GM21528 (cell line): Measurements from ENCODE around the gene OR52H1.

Experiments used
- ATAC-seq: cut with Tn5 transposase; IDR thresholded peaks from one replicate; pipeline ENCODE4 v1.9.1; 2021; ENCODE audit warnings: mild to moderate bottlenecking, moderate library complexity; ENCODE audit not compliant: unreplicated experiment, low FRiP score

OR52H1 gene

DNA sequence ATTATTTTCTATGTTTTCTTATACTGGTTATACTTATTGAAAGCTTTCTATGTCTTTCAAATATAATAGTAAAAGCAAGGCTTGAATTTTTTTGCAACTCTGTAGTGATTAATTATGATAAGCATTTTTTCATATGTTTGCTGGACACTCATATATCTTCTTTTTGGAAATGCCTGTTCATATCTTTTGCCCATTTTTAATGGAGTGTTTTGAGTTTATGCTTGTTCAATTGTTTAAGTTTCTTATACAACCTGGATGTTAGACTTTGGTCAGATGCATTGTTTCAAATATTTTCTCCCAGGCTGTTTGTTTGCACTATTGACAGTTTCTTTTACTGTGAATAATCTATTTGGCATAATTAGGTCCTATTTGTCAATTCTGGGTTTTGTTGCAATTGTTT lies 11.9 kb downstream of the OR52H1 start:
- no peak for ATAC-seq

DNA sequence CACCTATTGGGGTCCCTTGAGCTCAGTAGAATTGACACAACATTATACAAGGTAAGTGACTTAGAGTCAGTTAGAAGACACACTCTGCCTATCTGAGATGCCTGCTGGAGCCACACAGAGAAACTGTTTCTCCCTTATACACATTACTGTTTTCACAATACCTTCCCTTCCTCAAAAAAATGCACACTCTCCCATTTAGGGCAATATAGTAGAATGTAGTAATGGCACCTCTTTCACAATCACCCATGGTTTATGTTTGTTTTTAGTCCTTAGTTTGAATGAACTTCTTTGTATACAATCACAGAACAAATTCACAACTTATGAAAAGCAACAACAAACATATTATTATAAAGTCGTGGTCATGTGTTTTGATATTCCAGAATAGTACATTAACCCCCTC lies 14.3 kb downstream of the OR52H1 start:
- ATAC-seq = no peak

DNA sequence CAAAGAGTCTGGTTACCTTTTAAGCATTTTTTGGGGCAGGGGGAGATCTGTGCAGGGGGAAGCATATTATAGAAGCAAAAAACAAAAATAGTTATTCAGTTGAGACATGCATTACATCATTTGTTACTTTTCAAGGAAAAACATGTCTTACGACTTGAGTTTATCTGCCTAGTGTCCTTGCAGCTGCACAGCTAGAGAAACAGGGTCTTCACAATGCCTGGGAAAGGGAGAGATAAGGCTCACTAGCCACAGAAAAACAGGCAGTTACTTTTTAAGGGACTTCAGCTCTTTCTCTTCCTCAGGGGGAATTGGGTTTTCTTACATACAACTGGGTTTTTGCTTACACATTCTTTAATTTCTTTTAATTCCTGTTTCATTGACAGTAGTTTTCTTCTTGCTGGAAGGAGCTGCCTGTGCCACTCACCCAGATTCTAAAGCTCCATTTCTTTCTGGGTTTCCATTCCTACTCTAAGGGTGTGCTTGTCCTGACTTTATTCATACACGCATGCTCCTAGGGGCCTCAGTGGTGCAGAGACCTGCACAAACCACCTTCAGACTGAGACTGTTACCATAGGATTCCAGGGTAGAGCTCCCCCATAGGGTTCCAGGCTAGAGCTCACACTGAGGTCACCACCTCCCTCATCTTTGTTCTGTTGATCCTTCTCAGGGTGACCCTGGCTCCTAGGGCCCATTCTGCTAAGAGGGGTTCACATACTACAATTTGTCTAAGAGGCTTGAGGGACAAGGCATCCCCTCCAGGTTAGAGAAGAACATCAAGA lies 17.1 kb downstream of the OR52H1 start:
- no peak for ATAC-seq

DNA sequence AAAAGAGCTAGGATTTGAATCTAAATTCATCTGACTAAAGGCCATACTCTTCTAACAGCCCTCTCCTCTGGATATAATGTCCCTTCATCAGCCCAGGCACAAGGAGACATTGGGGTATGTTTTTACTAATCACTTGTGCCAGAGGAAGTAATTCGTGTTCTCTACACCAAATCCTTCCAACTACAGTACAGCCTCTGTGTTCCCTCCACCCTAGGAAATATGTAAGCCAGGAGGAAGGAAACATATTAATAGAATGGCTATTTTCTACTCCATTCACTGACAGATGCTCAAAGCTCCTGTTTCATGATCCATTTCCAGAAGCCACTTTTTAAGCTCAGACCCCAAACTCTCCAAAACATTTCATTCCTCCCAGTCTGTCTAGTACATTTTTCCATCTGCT lies 19.8 kb downstream of the OR52H1 start:
- ATAC-seq = no peak

DNA sequence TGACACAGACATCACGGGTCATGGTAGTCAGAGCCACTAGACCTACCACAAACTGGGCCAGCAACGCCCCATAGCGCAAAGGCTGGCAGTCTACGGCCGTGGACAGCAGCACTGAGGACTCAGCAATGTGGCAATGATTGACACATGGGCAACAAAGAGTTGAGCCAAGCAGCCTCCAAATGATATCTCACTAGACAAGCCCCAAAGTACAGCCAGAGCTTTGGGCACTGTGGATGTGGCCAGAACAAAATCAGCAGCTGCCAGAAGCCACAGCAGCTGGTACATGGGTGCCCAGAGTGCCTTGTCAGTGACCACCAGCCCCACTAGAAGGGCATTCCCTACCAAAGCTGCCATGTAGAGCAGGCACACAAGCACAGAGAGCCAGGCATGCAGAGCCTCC lies 20.6 kb downstream of the OR52H1 start:
- ATAC-seq = no peak

DNA sequence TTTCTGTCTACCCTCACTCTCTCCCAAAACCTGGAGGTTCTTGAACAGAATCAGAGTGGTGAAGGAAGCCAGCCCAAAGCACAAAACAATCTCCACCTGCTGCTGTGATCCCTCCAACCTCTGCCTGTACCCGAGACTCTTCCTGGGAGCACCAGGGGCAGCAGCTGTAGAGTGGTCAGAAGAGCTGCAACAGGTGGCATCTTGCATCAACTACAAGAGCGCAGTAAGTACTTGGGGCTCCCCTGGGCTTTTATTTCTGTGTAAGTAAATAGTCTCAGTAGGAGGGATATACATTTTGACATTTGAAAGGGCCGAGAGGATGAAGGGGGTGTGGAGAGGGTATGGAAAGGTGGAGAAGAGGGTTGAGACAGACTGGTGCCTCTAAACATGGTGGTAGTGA lies 23.6 kb downstream of the OR52H1 start:
- no peak for ATAC-seq

DNA sequence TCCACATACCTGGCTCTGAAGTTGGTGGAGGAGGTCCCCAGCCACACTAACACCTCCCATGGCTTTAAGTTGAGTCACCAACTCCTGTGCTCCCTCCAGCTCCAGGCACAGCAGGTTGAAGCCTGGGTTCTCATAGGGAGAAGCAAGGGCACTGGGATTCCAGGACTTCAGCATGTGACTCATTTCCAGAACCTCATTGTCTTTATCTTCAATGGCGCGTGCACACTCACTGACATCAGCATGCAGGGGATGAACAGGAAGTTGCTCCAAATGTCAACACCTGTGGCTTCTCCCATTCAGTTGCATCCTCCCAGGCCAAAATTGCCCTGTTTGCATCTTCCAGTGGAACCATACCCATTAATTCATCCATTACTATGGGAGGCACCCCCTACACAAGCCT lies 26.0 kb downstream of the OR52H1 start:
- no peak for ATAC-seq

DNA sequence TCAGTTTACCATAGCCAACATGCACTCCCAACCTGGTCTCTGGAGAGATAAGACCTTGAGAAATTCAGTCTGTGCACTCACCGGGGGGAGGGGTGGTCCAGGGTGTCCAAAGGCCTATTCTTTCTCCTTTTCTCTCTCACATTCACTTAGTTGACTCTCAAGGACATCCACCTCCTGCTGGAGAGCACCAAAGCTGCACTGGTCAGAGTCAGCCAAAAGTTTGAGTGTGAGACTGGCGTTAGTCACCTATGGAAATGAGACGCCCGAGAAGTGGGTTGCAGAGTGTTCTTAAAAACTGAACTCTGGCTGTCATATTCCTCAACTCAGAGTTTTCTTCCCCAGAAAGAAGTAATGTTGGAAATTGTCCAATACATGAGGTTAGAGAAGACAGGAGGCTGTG lies 26.8 kb downstream of the OR52H1 start:
- ATAC-seq = no peak

DNA sequence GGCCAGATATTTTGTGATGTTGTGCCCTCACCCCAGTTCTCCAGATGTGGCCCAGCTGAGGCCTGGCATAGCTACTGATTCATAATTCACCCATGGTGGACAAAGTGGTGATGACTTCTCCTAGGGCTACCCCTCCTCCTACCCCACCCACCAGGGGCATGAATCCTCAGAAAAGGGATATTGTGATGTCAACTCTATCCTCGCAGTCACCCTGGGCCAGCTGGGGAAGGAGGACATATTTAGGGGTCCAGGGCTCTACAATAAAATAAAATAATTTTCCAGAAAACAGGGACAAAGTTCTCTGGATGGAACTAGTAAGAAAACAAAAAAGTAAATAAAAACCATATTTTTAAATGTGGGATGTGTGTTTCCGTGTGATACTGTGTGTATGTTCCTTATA lies 31.7 kb downstream of the OR52H1 start, which contains the start of gene UBQLNL:
Gene UBQLNL, minus strand, starts transcription at position 101 of the 400 bp plus-strand sequence. CDS start 258 bp downstream, outside the sequence.
- ATAC-seq = no peak

DNA sequence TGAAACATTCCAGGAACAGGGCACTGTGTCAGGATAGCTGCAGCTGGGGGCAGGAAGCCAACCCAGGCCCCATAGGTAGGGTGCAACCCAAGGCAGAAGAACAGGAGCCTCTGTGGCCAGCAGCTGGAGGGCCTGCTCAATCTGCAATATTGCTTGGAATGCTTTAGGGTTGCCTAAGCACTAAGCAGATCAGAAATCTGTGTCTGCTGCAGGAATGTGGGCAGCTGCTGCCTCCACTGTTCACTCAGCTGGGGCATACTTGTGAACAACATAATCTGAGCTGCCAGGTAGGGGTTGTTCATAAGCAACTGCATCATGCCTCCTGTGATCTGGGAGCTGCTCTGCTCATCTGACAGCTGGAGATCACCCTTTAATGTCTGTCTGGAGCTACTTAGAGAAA lies 33.5 kb downstream of the OR52H1 start:
- ATAC-seq = no peak

DNA sequence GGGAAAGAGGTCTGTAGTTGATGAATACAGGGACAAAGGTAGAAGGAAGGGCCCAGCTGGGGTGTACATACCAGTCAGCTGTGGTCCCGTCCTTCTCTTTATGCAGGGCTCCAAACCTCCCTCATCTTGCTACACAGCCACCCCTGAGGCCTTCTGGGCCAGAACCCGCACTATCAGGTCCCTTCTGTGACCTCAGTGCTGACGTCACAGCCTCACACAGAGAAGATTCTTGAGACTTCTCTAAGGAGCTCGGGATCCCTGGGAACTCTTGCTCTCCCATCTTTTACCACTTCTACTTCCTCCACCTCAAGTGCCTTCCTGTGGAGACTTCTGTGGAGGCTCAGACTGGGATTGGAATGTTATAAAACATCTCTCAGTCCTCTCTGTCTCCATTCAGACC lies 38.5 kb downstream of the OR52H1 start, which contains the start of gene UBQLN3:
Gene UBQLN3, minus strand, starts transcription at position 155 of the 400 bp plus-strand sequence. CDS start 399 bp downstream, outside the sequence.
- no peak for ATAC-seq

DNA sequence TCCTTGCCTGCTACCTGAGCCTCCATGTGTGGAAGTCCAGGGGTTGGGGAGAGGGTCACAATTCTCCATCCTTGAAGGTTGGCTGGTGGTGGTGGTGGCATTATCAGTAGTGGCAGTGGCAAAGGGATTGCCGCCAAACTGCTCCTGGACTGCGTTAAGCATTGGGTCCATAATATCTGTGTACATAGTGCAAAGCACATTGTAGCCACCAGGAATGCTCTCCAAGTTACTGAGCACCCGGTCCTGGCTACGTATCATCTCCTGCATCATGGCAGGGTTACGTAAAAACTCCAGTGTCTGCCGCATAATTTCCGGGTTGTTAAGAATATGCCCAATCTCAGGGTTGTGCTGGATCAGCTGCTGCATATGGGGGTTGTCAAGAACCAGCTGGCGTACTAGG lies 39.7 kb downstream of the OR52H1 start:
- ATAC-seq = no peak

DNA sequence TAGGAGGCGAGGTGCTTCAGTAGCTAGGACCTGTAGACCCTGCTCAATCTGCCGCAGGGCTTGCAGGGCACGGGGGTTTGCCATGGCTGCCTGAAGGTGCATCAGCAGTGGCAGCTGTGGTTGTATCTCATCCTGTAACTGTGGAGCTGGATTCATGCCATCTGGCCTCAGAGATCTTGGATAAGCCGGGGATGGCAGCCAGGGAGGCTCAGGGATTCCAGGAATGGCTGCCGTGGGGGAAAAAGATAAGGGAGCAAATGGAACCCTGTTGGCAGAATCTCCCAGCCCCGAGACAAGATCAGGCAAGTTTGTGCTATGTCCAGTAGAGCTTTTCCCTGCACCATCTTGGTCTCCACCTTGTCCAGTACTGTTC lies 40.4 kb downstream of the OR52H1 start:
- ATAC-seq = no peak

DNA sequence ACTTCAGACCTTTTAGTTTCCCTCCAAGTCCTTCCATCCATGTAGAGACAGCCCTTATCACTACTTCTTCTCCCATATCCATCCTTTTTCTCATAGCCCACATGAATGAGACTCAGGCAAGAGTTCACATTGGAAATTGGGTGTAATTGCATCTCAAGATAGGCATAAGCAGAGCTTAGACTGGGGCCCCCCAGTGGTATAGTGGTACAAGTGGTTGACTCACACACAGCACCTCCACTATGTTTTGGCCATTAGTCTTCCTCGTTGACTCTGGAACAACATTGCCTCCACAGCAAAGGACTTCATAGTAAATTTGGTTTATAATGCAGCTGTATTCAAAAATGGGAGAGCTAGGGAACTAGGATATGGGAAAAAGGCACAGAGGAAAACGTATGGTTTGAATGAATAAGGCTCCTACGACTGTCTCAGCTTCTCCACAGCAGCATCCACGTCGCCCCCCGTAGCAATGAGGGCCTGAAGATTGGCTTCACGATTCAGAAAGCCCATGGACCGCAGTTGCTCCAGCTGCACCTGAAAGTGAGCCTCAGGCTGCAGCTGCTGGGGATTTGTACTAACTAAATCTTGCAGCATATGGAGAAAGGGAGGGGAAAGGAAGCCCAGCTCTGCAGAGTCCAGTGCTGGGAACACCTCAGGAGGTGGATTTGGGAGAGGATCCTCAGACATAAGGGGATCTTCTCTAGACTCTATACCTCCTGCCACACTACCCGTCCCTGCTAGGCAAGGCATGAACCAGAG lies 41.0 kb downstream of the OR52H1 start:
- no peak for ATAC-seq

DNA sequence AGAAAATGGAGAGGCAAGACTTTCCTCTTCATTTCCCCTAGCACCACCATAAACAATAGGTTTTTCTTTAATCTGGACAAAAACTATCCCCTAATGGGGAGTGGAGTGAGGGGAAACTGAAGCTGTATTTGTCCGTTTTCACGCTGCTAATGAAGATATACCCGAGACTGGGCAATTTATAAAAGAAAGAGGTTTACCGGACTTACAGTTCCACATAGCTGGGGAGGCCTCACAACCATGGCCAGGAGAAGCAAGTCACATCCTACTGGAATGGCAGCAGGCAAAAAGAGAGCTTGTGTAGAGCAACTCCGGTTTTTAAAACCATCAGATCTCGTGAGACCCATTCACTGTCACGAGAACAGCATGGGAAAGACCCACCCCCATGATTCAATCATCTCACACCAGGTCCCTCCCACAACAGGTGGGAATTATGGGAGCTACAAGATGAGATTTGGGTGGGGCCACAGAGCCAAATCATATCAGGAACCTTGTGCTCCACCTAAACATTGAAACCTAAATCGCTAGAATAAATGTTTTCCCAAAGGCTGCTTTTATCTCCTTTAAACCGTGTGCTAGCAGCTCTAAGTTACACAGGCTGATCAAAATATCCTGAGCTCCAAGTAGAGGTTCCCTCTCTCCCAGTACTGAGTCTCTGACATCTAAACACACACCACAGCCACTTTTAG lies 42.8 kb downstream of the OR52H1 start:
- ATAC-seq = no peak

DNA sequence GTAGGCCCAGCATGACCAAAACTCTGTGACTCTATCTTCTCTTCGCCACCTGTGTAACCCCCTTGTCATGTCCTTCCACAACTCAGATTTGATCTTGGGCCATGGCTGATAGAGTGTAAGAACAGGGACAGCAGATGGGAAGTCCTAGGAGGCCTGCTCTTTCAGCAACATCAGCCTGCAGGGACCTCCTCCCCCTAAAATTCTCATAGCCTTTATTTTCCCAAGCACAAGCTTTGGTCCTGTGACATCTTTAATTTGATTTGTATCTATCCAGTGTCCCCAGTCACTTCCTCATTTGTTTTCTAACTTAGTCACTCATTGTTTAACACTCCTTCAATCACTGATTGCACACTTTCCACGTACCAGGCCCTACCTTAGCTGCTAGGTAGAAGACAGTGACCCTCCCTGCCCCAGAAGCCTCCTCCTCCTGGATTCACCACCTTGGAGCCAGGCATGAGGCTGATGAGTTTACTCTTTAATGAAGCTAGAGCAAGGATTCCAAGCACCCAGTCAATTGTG lies 43.9 kb downstream of the OR52H1 start:
- ATAC-seq = no peak

DNA sequence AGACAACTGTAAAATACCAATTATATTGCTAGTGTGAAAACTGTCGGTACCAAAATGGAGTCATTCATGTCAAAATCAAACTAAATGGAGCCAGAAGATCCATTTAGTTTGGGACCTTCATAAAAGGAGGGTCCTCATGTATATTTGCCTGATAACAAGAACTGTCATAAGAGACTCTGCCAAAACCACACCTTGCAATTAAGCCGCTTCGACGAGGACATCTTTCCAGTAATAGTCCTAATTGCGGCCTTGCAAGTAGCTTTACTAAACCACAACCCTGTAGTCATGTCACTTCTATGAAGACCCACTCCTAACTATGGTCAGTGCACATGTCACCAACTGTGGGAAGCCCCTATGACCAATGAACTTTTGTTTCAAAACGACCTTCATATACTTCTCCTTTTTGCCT lies 47.9 kb downstream of the OR52H1 start:
- ATAC-seq = no peak

DNA sequence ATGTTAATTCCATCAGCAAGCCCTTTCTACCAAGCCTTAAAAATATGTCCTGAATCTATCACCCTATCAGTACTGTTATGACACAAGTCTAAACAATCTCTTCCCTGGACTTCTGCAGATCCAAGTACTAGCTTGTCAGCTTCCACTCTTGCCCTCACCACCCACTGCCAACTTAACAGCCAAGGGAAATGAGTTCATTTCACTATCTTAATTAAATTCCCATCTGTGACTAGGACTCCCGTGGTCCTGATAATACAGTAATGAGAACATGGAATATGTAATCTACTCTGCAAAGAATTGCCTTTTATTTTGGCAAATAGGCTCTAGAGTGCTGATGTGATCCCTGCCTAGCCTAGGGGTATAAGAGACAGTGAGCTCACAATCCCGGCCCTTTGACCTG lies 48.7 kb downstream of the OR52H1 start:
- no peak for ATAC-seq
